GM23338 (cell line): Measurements from ENCODE around the gene EXOC3L1. TPM values are rescaled to one million over a fixed set of nuclear protein-coding genes. Genes with fewer than 3 reads are reported as not detected.

Source experiments
- ATAC-seq: fragments of 200-7000 bp; cut with Tn5 transposase; 3 replicates; pipeline ENCODE4 v1.9.1; 2020
- DNase-seq: peaks from one replicate; pipeline ENCODE4 v3.0.0-alpha.2; 2015; ENCODE audit warnings: low spot score
- H2AFZ ChIP-seq: fragments of 200-600 bp; sonication (generic); 2 replicates; pipeline ENCODE4 v1.8.0; 2016; ENCODE audit warnings: antibody characterized with exemption, mild to moderate bottlenecking, moderate library complexity
- H3F3A ChIP-seq: fragments of 200-600 bp; sonication (generic); replicated peaks from 2 replicates; pipeline ENCODE4 v1.8.0; 2017; ENCODE audit warnings: antibody characterized with exemption, mixed run types, low read depth
- H3K27ac ChIP-seq: fragments of 200-600 bp; sonication (generic); 2 replicates; pipeline ENCODE4 v1.6.1; 2016; ENCODE audit warnings: low read depth
- H3K27me3 ChIP-seq: fragments of 200-600 bp; sonication (generic); 2 replicates; pipeline ENCODE4 v1.8.0; 2016; ENCODE audit warnings: mild to moderate bottlenecking, mixed run types, moderate library complexity; ENCODE audit not compliant: insufficient read depth
- H3K36me3 ChIP-seq: fragments of 200-600 bp; sonication (generic); 2 replicates; pipeline ENCODE4 v1.8.0; 2016; ENCODE audit warnings: mild to moderate bottlenecking; ENCODE audit not compliant: insufficient read depth
- H3K4me1 ChIP-seq: fragments of 200-600 bp; sonication (generic); 2 replicates; pipeline ENCODE4 v1.8.0; 2016; ENCODE audit warnings: mild to moderate bottlenecking, moderate library complexity; ENCODE audit not compliant: insufficient read depth
- H3K4me2 ChIP-seq: fragments of 200-600 bp; sonication (generic); 2 replicates; pipeline ENCODE4 v1.7.1; 2017; ENCODE audit warnings: mixed run types
- H3K4me3 ChIP-seq: fragments of 200-600 bp; sonication (generic); 2 replicates; pipeline ENCODE4 v1.6.1; 2016; ENCODE audit warnings: mixed run types
- H3K79me2 ChIP-seq: fragments of 200-600 bp; sonication (generic); replicated peaks from 2 replicates; pipeline ENCODE4 v1.8.0; 2017; ENCODE audit warnings: mild to moderate bottlenecking; ENCODE audit not compliant: insufficient read depth
- H3K9me2 ChIP-seq: fragments of 200-600 bp; sonication (generic); 2 replicates; pipeline ENCODE4 v1.8.0; 2017; ENCODE audit not compliant: insufficient read depth
- H4K20me1 ChIP-seq: fragments of 200-600 bp; sonication (generic); replicated peaks from 2 replicates; pipeline ENCODE4 v1.8.0; 2017; ENCODE audit warnings: mild to moderate bottlenecking; ENCODE audit not compliant: insufficient read depth
- H3K27ac Mint-ChIP-seq: 2 replicates; pipeline ENCODE4 v1.8.0; 2020; ENCODE audit warnings: inconsistent platforms, mild to moderate bottlenecking, moderate library complexity, mixed read lengths
- H3K27me3 Mint-ChIP-seq: 3 replicates; pipeline ENCODE4 v1.8.0; 2022; ENCODE audit warnings: low read depth, mild to moderate bottlenecking, moderate library complexity, mixed read lengths, inconsistent platforms; ENCODE audit not compliant: insufficient read depth, poor library complexity
- H3K36me3 Mint-ChIP-seq: 3 replicates; pipeline ENCODE4 v1.8.0; 2021; ENCODE audit warnings: low read depth, mild to moderate bottlenecking, inconsistent platforms, moderate library complexity, mixed read lengths
- H3K4me1 Mint-ChIP-seq: 3 replicates; pipeline ENCODE4 v1.8.0; 2020; ENCODE audit warnings: mild to moderate bottlenecking, inconsistent platforms, mixed read lengths
- H3K4me3 Mint-ChIP-seq: 3 replicates; pipeline ENCODE4 v1.8.0; 2021; ENCODE audit warnings: moderate library complexity, mild to moderate bottlenecking, inconsistent platforms, mixed read lengths
- H3K9me3 Mint-ChIP-seq: 3 replicates; pipeline ENCODE4 v1.8.0; 2020; ENCODE audit warnings: moderate library complexity, mild to moderate bottlenecking, inconsistent platforms, mixed read lengths
- CREB1 ChIP-seq: fragments of 250-450 bp; sonication (Bioruptor Pico); IDR thresholded peaks from 2 replicates; pipeline ENCODE4 v1.5.0; 2020; ENCODE audit warnings: low read depth, mild to moderate bottlenecking, moderate library complexity
- CTCF ChIP-seq, 2 experiments: fragments of 200-600 bp in 1 of 2; sonication (generic) in 1 of 2; conservative IDR thresholded peaks; 2 replicates each; pipeline versions ENCODE4 v1.5.1 to v1.6.1; 2016 to 2017; ENCODE audit warnings: antibody characterized with exemption in 2 of 2, low read depth in 2 of 2, mild to moderate bottlenecking in 2 of 2, moderate library complexity in 1 of 2
- EZH2 ChIP-seq: fragments of 200-600 bp; sonication (generic); IDR thresholded peaks from one replicate; pipeline ENCODE4 v1.8.0; 2017; ENCODE audit warnings: antibody characterized with exemption, mild to moderate bottlenecking, low read depth; ENCODE audit not compliant: unreplicated experiment
- JUNB ChIP-seq: IDR thresholded peaks from one replicate; pipeline ENCODE4 v1.6.1; 2016; ENCODE audit warnings: antibody characterized with exemption; ENCODE audit not compliant: unreplicated experiment
- ZNF462 ChIP-seq: fragments of 250-450 bp; sonication (Bioruptor Pico); IDR thresholded peaks from 2 replicates; pipeline ENCODE4 v1.5.0; 2020; ENCODE audit warnings: mild to moderate bottlenecking, moderate library complexity
- polyA plus RNA-seq: library from polyadenylated mRNA; unstranded; fragments of >200 nt; fragmentation: Nextera tagmentation; extraction: Ambion mirVana; gene quantifications from 2 replicates; pipeline ENCODE4 v1.2.1, GENCODE V29; 2016
- total RNA-seq: library from RNA; depleted of rRNA; stranded (reverse); fragments of >200 nt; shearing (Covaris generic); gene quantifications from 2 replicates; pipeline ENCODE4 v1.2.3, GENCODE V29; 2014

Gene EXOC3L1
- total and polyA plus RNA-seq, 2 experiments from 2014 or later, result 1.1 to 2.3 TPM

GRCh38 chr16:67190041-67190440, at the start of gene EXOC3L1 (continued):
- TF ChIP-seq ZNF462 (CRISPR knock-in tag), result no peak
- TF ChIP-seq CREB1 (CRISPR knock-in tag), result no peak

- no peaks in the 10 kb centered on the region; the same call in 1 of the 2 replicates for H4K20me1 ChIP-seq
- peaks cover 6% of the 10 kb centered on the region; the same call in 1 of the 2 replicates for H3K36me3 ChIP-seq
- H3K27me3 Mint-ChIP-seq, result peaks cover 10% of the 10 kb centered on the region
- peaks cover 19% of the 10 kb centered on the region for H3K79me2 ChIP-seq
- no peaks in the 10 kb centered on the region for H3K9me2 ChIP-seq
- no peaks in the 10 kb centered on the region; the same call in 2 of the 3 replicates for H3K9me3 Mint-ChIP-seq
- H3K27ac Mint-ChIP-seq, result no peak overlapping the region; the same call in 1 of the 2 replicates
- no peak overlapping the region; the same call in 2 of the 3 replicates for H3K4me3 Mint-ChIP-seq
- H3K4me3 ChIP-seq, result no peak overlapping the region
- ATAC-seq (no peak), DNase-seq (no peak)
- 0 out of 2 replicates have a peak, but pooled peaks cover 9% of the 10 kb centered on the region for H3F3A ChIP-seq
- no peaks in the 10 kb centered on the region for H3K27me3 ChIP-seq
- H3K4me1 ChIP-seq, result peaks cover 10% of the 10 kb centered on the region
- H3K4me2 ChIP-seq, result no peak overlapping the region
- peaks cover 39% of the 10 kb centered on the region for H3K36me3 Mint-ChIP-seq
- peaks cover 32% of the 10 kb centered on the region for H3K4me1 Mint-ChIP-seq
- H2AFZ ChIP-seq, result no peak overlapping the region
- H3K27ac ChIP-seq, result no peak overlapping the region
- TF ChIP-seq CREB1 (CRISPR knock-in tag), result no peak
- TF ChIP-seq JUNB, result no peak
- TF ChIP-seq CTCF (conservative IDR thresholded peaks at IDR 0.05; ENCODE audit: low read depth in 2 of 2), result no peak
- TF ChIP-seq EZH2, result no peak
- no peak for TF ChIP-seq ZNF462 (CRISPR knock-in tag)
Measured at GRCh38 chr16:67238806-67239470, 49.0 kb upstream of the EXOC3L1 start.
